HCT116 (cell line): ENCODE results near the gene CCDC158. TPM values are rescaled to one million over a fixed set of nuclear protein-coding genes. Genes with fewer than 3 reads are reported as not detected.

Experiments
- ATAC-seq: fragments of 200-7000 bp; cut with Tn5 transposase; 2 replicates; pipeline ENCODE4 v1.9.1; 2020; ENCODE audit warnings: mild to moderate bottlenecking, moderate library complexity
- BruUV-seq: library from RNA; stranded (reverse); fragments of 400-500 nt; replicated peaks from 2 replicates; lab custom pipeline; 2021; lab: Mats Ljungman, UMichigan
- CTCF ChIA-PET: fragments of 300-600 bp; sonication (Branson Sonifier 250); formaldehyde crosslinking; loops from one replicate; lab custom pipeline; 2021; ENCODE audit warnings: antibody characterized with exemption; lab: Charles Lee
- POLR2A ChIA-PET: fragments of 300-600, 350-600 bp; sonication (Branson Sonifier 250); formaldehyde crosslinking; loops from one replicate; lab custom pipeline; 2021; ENCODE audit warnings: antibody characterized with exemption; lab: Charles Lee
- RAD21 ChIA-PET, 2 experiments: fragments of 300-600 bp; sonication (Branson Sonifier 250); formaldehyde crosslinking; loops; one replicate each; lab custom pipeline; 2023; ENCODE audit warnings: low total read pairs in 2 of 2; ENCODE audit not compliant: uncharacterized antibody in 2 of 2, unreplicated experiment in 2 of 2, low non-redundant PET in 1 of 2; lab: Charles Lee
- DNase-seq: peaks from one replicate; pipeline ENCODE4 v3.0.0-alpha.2; 2010; ENCODE audit warnings: low read depth, low spot score
- H2AFZ ChIP-seq: fragments of 200-600 bp; shearing (Covaris generic), sonication (generic); 2 replicates; pipeline ENCODE4 v1.6.1; 2017; ENCODE audit warnings: low read depth, mixed run types, mixed read lengths, antibody characterized with exemption, low read length; ENCODE audit not compliant: poor library complexity, severe bottlenecking
- H3K27ac ChIP-seq: 2 replicates; pipeline ENCODE4 v1.5.1; 2012; ENCODE audit warnings: low read depth, low read length
- H3K27me3 ChIP-seq: fragments of 200-600 bp; sonication (generic); 2 replicates; pipeline ENCODE4 v1.6.1; 2016; ENCODE audit warnings: mixed run types, low read length, mixed read lengths; ENCODE audit not compliant: insufficient read depth
- H3K36me3 ChIP-seq, 2 experiments: fragments of 200-500 bp in 1 of 2; fragments of 200-600 bp in 1 of 2; sonication (Bioruptor generic) in 1 of 2; sonication (generic) in 1 of 2; 2 replicates each; pipeline versions ENCODE4 v1.5.1 to v1.6.1; 2014 to 2016; ENCODE audit warnings: low read length in 2 of 2, inconsistent platforms in 1 of 2, mixed read lengths in 1 of 2, mixed run types in 1 of 2; ENCODE audit not compliant: insufficient read depth in 2 of 2, control insufficient read depth in 1 of 2
- H3K4me1 ChIP-seq, 2 experiments: fragments of 200-600 bp in 1 of 2; sonication (generic) in 1 of 2; 2 replicates each; pipeline versions ENCODE4 v1.5.1 to v1.6.1; 2012 to 2017; ENCODE audit warnings: low read length in 2 of 2, inconsistent platforms in 1 of 2, mild to moderate bottlenecking in 1 of 2, mixed read lengths in 1 of 2, mixed run types in 1 of 2, moderate library complexity in 1 of 2; ENCODE audit not compliant: insufficient read depth in 2 of 2, control insufficient read depth in 1 of 2
- H3K4me2 ChIP-seq: fragments of 200-600 bp; sonication (generic); 2 replicates; pipeline ENCODE4 v1.6.1; 2017; ENCODE audit warnings: mixed run types, low read length, mixed read lengths
- H3K4me3 ChIP-seq, 2 experiments: fragments of 200-600 bp in 1 of 2; sonication (generic) in 1 of 2; replicated peaks in 1 of 2; 2 replicates each; pipeline ENCODE4 v1.5.1; 2011 to 2016; ENCODE audit warnings: low read length in 2 of 2, control low read depth in 1 of 2, low read depth in 1 of 2, mild to moderate bottlenecking in 1 of 2, mixed read lengths in 1 of 2, mixed run types in 1 of 2
- H3K79me2 ChIP-seq: fragments of 200-600 bp; sonication (generic); 2 replicates; pipeline ENCODE4 v1.6.1; 2017; ENCODE audit warnings: mild to moderate bottlenecking, mixed run types, low read length, moderate library complexity, mixed read lengths; ENCODE audit not compliant: insufficient read depth
- H3K9ac ChIP-seq: fragments of 200-600 bp; sonication (generic); 2 replicates; pipeline ENCODE4 v1.6.1; 2016; ENCODE audit warnings: low read length, mixed read lengths
- H3K9me2 ChIP-seq: fragments of 200-600 bp; sonication (generic), shearing (Covaris generic); 2 replicates; pipeline ENCODE4 v1.6.1; 2017; ENCODE audit warnings: mixed run types, mild to moderate bottlenecking, moderate library complexity; ENCODE audit not compliant: insufficient read depth
- H3K9me3 ChIP-seq, 2 experiments: fragments of 200-500 bp in 1 of 2; fragments of 200-600 bp in 1 of 2; sonication (Bioruptor generic) in 1 of 2; sonication (generic) in 1 of 2; 2 replicates each; pipeline ENCODE4 v1.6.1; 2014 to 2017; ENCODE audit warnings: low read length in 2 of 2, mixed read lengths in 2 of 2, inconsistent platforms in 1 of 2, low read depth in 1 of 2, mild to moderate bottlenecking in 1 of 2, mixed run types in 1 of 2, moderate library complexity in 1 of 2; ENCODE audit not compliant: control insufficient read depth in 1 of 2, insufficient read depth in 1 of 2
- H4K20me1 ChIP-seq: fragments of 200-600 bp; sonication (generic), shearing (Covaris generic); 2 replicates; pipeline ENCODE4 v1.6.1; 2017; ENCODE audit warnings: mixed run types, mild to moderate bottlenecking, moderate library complexity; ENCODE audit not compliant: insufficient read depth
- ATF3 ChIP-seq: IDR thresholded peaks from 2 replicates; pipeline ENCODE4 v1.6.1; 2012
- CBX3 ChIP-seq: IDR thresholded peaks from 2 replicates; pipeline ENCODE4 v1.6.1; 2012; ENCODE audit warnings: low read depth
- CEBPB ChIP-seq: IDR thresholded peaks from 2 replicates; pipeline ENCODE4 v1.6.1; 2012; ENCODE audit warnings: low read depth
- CTCF ChIP-seq, 3 experiments: fragments of 200-600 bp in 1 of 3; sonication (generic) in 1 of 3; IDR thresholded peaks in 2 of 3; conservative IDR thresholded peaks in 1 of 3; 2 replicates each; pipeline ENCODE4 v1.5.1; 2012 to 2017; ENCODE audit warnings: low read depth in 2 of 3, low read length in 2 of 3, antibody characterized with exemption in 1 of 3, borderline replicate concordance in 1 of 3, control low read depth in 1 of 3, mild to moderate bottlenecking in 1 of 3, mixed read lengths in 1 of 3, mixed run types in 1 of 3, moderate library complexity in 1 of 3; ENCODE audit not compliant: insufficient read depth in 1 of 3
- EGR1 ChIP-seq: IDR thresholded peaks from 2 replicates; pipeline ENCODE4 v1.6.1; 2012; ENCODE audit warnings: low read depth
- ELF1 ChIP-seq: IDR thresholded peaks from 2 replicates; pipeline ENCODE4 v1.6.1; 2012; ENCODE audit warnings: low read depth, borderline replicate concordance
- EZH2phosphoT487 ChIP-seq: fragments of 200-600 bp; IDR thresholded peaks from 2 replicates; pipeline ENCODE4 v1.6.1; 2018; ENCODE audit warnings: antibody characterized with exemption, borderline replicate concordance
- FOSL1 ChIP-seq: IDR thresholded peaks from 2 replicates; pipeline ENCODE4 v1.6.1; 2012; ENCODE audit warnings: low read depth
- JUND ChIP-seq: IDR thresholded peaks from 2 replicates; pipeline ENCODE4 v1.6.1; 2012
- POLR2A ChIP-seq: IDR thresholded peaks from 2 replicates; pipeline ENCODE4 v1.7.0; 2011; ENCODE audit warnings: borderline replicate concordance; ENCODE audit not compliant: insufficient read depth, insufficient read length; ENCODE audit errors: extremely low read depth
- POLR2AphosphoS5 ChIP-seq: IDR thresholded peaks from 2 replicates; pipeline ENCODE4 v1.6.1; 2011; ENCODE audit warnings: mild to moderate bottlenecking, low read depth, low read length, moderate library complexity
- RAD21 ChIP-seq: IDR thresholded peaks from 2 replicates; pipeline ENCODE4 v1.6.1; 2012; ENCODE audit warnings: low read depth, mild to moderate bottlenecking
- SIN3A ChIP-seq: IDR thresholded peaks from 2 replicates; pipeline ENCODE4 v1.6.1; 2012; ENCODE audit warnings: low read depth
- SP1 ChIP-seq: IDR thresholded peaks from 2 replicates; pipeline ENCODE4 v1.6.1; 2012; ENCODE audit warnings: low read depth
- TCF7L2 ChIP-seq: IDR thresholded peaks from 2 replicates; pipeline ENCODE4 v1.7.0; 2011; ENCODE audit warnings: borderline replicate concordance, inconsistent platforms; ENCODE audit not compliant: insufficient read depth, insufficient read length; ENCODE audit errors: extremely low read depth
- ZBTB33 ChIP-seq: IDR thresholded peaks from 2 replicates; pipeline ENCODE4 v1.6.1; 2011; ENCODE audit warnings: mild to moderate bottlenecking, low read length, moderate library complexity; ENCODE audit not compliant: insufficient replicate concordance; ENCODE audit errors: extremely low read depth
- ZFX ChIP-seq: fragments of 450-650 bp; IDR thresholded peaks from 2 replicates; pipeline ENCODE4 v1.6.1; 2017
- ZNF274 ChIP-seq: fragments of 200-500 bp; sonication (Bioruptor generic); IDR thresholded peaks from 2 replicates; pipeline ENCODE4 v1.6.1; 2014; ENCODE audit warnings: mild to moderate bottlenecking, low read depth, low read length, inconsistent platforms
- intact Hi-C: fragments of 100-400 bp; cut with micrococcal nuclease; formaldehyde crosslinking; loops from 2 replicates; pipeline ENCODE4 v1.10.0; 2022
- total RNA-seq: library from RNA; stranded (reverse); gene quantifications from one replicate; pipeline ENCODE4 v1.2.1, GENCODE V29; 2021; ENCODE audit not compliant: unreplicated experiment
- TF ChIP-seq, protein P1 (sequence below): IDR thresholded peaks from 2 replicates; pipeline ENCODE4 v1.6.1; 2012; ENCODE audit warnings: low read depth
- TF ChIP-seq, protein P2 (sequence below): IDR thresholded peaks from 2 replicates; pipeline ENCODE4 v1.6.1; 2012

The CCDC158 gene
- total RNA-seq, 1 experiment from 2014 or later, result not detected

GRCh38 chr4:76401654-76402053 is 19.3 kb downstream of the CCDC158 start:
- Histone ChIP-seq H3K4me2 (no peak overlapping the region), H3K79me2 (no peaks in the 10 kb centered on the region), H3K4me1 (no peaks in the 10 kb centered on the region), H2AFZ (no peak overlapping the region), H3K36me3 (no peaks in the 10 kb centered on the region), H3K9ac (no peak overlapping the region), H3K9me3 (no peaks in the 10 kb centered on the region), H3K27me3 (no peaks in the 10 kb centered on the region), H3K9me2 (no peaks in the 10 kb centered on the region), H3K27ac (no peak overlapping the region), H3K4me3 (no peak overlapping the region), H4K20me1 (no peaks in the 10 kb centered on the region)
- intact Hi-C loops, result no loop called here
- CTCF ChIA-PET, result no interaction called here
- no TSS peak for BruUV-seq
- TF ChIP-seq EZH2phosphoT487, result no peak
- no peak for TF ChIP-seq TCF7L2
- TF ChIP-seq FOSL1, result no peak
- TF ChIP-seq CBX3, result no peak
- no peak for TF ChIP-seq CTCF (IDR thresholded peaks at IDR 0.05 in 2 of 3, conservative IDR thresholded peaks at IDR 0.05 in 1 of 3; ENCODE audit: borderline replicate concordance in 1 of 3, insufficient read depth in 1 of 3, low read depth in 2 of 3, low read length in 2 of 3)
- TF ChIP-seq, protein P1, sequence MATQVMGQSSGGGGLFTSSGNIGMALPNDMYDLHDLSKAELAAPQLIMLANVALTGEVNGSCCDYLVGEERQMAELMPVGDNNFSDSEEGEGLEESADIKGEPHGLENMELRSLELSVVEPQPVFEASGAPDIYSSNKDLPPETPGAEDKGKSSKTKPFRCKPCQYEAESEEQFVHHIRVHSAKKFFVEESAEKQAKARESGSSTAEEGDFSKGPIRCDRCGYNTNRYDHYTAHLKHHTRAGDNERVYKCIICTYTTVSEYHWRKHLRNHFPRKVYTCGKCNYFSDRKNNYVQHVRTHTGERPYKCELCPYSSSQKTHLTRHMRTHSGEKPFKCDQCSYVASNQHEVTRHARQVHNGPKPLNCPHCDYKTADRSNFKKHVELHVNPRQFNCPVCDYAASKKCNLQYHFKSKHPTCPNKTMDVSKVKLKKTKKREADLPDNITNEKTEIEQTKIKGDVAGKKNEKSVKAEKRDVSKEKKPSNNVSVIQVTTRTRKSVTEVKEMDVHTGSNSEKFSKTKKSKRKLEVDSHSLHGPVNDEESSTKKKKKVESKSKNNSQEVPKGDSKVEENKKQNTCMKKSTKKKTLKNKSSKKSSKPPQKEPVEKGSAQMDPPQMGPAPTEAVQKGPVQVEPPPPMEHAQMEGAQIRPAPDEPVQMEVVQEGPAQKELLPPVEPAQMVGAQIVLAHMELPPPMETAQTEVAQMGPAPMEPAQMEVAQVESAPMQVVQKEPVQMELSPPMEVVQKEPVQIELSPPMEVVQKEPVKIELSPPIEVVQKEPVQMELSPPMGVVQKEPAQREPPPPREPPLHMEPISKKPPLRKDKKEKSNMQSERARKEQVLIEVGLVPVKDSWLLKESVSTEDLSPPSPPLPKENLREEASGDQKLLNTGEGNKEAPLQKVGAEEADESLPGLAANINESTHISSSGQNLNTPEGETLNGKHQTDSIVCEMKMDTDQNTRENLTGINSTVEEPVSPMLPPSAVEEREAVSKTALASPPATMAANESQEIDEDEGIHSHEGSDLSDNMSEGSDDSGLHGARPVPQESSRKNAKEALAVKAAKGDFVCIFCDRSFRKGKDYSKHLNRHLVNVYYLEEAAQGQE, result no peak
- no peak for TF ChIP-seq EGR1
- TF ChIP-seq ELF1, result no peak
- no peak for TF ChIP-seq CEBPB
- no peak for TF ChIP-seq JUND
- no peak for TF ChIP-seq ZNF274
- no peak for TF ChIP-seq ATF3
- no peak for TF ChIP-seq ZFX
- TF ChIP-seq SIN3A, result no peak
- TF ChIP-seq POLR2AphosphoS5, result no peak
- no peak for TF ChIP-seq SP1
- no peak for TF ChIP-seq POLR2A
- no peak for TF ChIP-seq ZBTB33
- TF ChIP-seq RAD21, result no peak
- TF ChIP-seq, protein P2, sequence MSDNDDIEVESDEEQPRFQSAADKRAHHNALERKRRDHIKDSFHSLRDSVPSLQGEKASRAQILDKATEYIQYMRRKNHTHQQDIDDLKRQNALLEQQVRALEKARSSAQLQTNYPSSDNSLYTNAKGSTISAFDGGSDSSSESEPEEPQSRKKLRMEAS, result no peak
- POLR2A ChIA-PET, result no interaction called here
- ATAC-seq (no peak), DNase-seq (no peak)
- RAD21 ChIA-PET, result no interaction called here
